COR-L47 (cell line): ENCODE measurements around the gene RTL10.

Source experiments
- DNase-seq: peaks from one replicate; lab custom pipeline; 2025; lab: John Stamatoyannopoulos, UW

The RTL10 gene

DNA sequence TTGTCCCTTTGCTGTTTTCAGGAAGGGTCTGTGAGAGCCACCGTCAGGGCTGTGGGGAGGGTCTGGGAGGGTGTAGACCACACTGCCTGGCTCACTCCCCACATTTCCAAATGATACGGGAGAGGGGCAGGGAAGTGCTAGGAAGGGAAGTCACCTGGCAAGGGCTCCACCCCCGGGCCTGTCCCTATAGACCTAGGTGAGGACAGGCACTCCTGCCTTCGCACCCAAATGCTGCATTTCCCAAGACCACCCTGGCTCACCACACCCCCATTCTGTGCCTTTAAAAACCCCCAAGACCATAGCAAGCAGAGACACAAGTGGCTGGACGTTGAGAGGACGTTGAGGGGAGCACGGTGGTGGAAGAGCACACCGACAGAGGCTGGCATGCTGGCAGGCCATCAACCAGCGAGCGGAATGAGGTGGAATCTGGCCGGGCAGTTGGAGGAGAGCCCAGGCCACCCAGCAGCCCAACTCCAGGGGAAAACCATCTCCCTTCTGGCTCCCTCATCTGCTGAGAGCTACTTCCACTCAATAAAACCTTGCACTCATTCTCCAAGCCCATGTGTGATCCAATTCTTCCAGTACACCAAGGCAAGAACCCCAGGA, 45.7 kb downstream of the RTL10 start:
- no peak for DNase-seq

DNA sequence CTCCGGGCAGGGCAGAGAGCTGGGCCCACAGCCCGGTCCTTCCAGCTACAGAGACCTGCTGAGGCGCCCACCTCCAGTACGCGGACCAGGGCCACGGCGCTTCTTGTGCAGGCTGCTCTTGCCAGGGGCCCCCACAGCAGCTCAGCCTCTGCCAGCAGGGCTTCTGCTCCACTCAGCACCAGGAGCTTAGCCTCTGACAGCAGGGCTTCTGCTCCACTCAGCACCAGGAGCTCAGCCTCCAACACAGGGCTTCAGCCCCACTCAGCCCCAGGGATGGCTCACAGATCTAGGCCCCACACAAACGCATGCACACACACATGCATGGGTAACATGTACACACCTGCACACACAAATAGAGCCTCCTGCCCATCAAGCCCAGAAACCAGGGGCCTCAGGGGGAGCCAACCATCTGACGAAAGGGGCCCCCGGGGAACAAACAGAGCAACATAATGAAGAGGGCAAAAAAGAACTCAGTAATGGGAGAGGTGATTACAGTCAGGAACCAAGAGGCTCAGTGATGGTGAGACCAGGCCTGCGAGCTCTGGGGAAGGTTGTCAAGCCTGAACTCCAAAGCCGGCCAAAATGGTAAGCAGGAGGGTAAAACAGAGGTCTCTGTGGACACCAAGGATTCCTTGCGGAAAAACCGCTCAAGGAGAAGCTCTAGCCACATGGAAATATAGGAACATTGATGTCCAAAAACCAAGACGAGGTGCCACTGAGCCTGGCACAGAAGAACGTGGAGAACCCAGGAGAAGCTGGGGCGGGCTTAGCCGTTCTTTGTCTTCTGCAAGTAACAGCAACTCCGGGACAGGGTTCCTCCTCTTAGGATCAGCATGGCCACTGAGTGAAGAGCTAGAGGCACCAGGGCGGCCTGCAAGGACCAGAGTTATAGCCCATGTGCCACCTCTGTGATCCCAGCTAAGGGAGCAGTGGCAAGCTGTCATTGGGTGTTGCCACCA, 46.5 kb downstream of the RTL10 start:
- DNase-seq = no peak

DNA sequence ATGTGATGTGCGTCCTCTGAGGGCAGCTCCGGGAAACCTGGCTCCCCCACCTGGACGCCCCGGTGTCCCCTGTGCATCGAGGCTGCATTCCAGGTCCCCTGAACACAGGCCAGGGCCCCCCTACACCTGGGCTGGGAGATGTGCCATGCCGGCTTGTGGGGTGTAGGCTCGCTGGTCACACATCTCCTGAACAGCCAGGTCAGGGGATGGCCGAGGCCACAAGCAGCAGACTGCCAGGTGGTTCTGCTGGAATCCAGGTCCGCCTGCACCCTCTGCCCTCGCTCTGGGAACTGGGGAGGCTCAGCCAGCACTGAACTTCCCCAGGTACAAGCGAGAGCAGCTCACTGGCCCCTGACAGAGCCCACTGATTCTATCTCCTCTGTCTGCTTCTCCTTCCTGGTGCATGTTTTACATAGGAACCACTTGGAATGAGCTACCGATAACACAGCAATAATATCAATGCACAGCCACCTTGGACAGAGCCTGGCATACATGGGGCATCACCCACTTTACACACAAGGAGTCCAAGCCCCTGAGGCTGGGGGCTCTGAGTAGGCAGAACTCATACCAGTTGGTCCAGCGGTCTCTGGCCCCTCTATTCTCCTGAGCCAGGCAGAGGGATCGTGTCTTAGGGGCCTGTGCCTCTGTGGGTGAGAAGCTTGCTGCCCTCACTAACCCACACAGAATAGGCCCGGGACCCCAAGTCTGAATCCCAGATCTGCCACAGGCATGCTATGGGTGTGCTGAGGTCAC, 47.3 kb downstream of the RTL10 start:
- DNase-seq = no peak

- peak; percentile 65 for DNase-seq
These were observed 48.2 kb downstream of the RTL10 start for GRCh38 chr22:19806213-19807160.

GRCh38 chr22:19805821-19806212, 48.9 kb downstream of the RTL10 start:
- DNase-seq = no peak
